Natural killer cell (primary cell): ENCODE results near the gene TBX18. TPM values are rescaled to one million over a fixed set of nuclear protein-coding genes. Genes with fewer than 3 reads are reported as not detected.

Experiments used
- ATAC-seq, 3 donors: fragments of 150-1000 bp in 2 of 3; fragments of 200-7000 bp in 1 of 3; cut with Tn5 transposase; 1 replicate in 1 of 3; 2 replicates in 2 of 3; pipeline ENCODE4 v1.10.0; 2021; ENCODE audit warnings: mild to moderate bottlenecking in 2 of 3, moderate library complexity in 2 of 3
- DNase-seq, 2 donors: peaks; one replicate each; pipeline versions ENCODE4 v3.0.0 to v3.0.0-alpha.2; 2013 to 2021; ENCODE audit warnings: mixed read lengths in 1 of 2
- H3K27ac ChIP-seq: one replicate; pipeline ENCODE4 v1.5.1; 2013; ENCODE audit warnings: mild to moderate bottlenecking, low read length
- H3K27me3 ChIP-seq: one replicate; pipeline ENCODE4 v1.6.1; 2013; ENCODE audit warnings: low read length; ENCODE audit not compliant: control insufficient read depth, insufficient read depth
- H3K36me3 ChIP-seq: one replicate; pipeline ENCODE4 v1.6.1; 2013; ENCODE audit warnings: low read length; ENCODE audit not compliant: control insufficient read depth, insufficient read depth
- H3K4me1 ChIP-seq: one replicate; pipeline ENCODE4 v1.6.1; 2013; ENCODE audit warnings: low read length; ENCODE audit not compliant: control insufficient read depth, insufficient read depth
- H3K4me3 ChIP-seq: one replicate; pipeline ENCODE4 v1.5.1; 2013; ENCODE audit warnings: low read length
- H3K9me3 ChIP-seq: one replicate; pipeline ENCODE4 v1.6.1; 2013; ENCODE audit warnings: low read length; ENCODE audit not compliant: control insufficient read depth, insufficient read depth
- H3K27ac Mint-ChIP-seq, 2 donors: one replicate each; pipeline ENCODE4 v1.8.0; 2022; ENCODE audit warnings: mild to moderate bottlenecking in 2 of 2, mixed read lengths in 2 of 2, moderate library complexity in 1 of 2
- H3K27me3 Mint-ChIP-seq, 2 donors: one replicate each; pipeline ENCODE4 v1.8.0; 2022; ENCODE audit warnings: low read depth in 2 of 2, mixed read lengths in 2 of 2
- H3K36me3 Mint-ChIP-seq: one replicate; pipeline ENCODE4 v1.8.0; 2022; ENCODE audit warnings: mixed read lengths
- H3K4me1 Mint-ChIP-seq, 2 donors: one replicate each; pipeline ENCODE4 v1.8.0; 2022; ENCODE audit warnings: mixed read lengths in 2 of 2
- H3K4me3 Mint-ChIP-seq: one replicate; pipeline ENCODE4 v1.8.0; 2022; ENCODE audit warnings: mild to moderate bottlenecking, moderate library complexity, mixed read lengths
- H3K9me3 Mint-ChIP-seq, 2 donors: one replicate each; pipeline ENCODE4 v1.8.0; 2022; ENCODE audit warnings: mixed read lengths in 2 of 2
- CTCF ChIP-seq: fragments of 200-600 bp; IDR thresholded peaks from one replicate; pipeline ENCODE4 v1.8.0; 2022; ENCODE audit warnings: antibody characterized with exemption
- WGBS: methylation state at CpG from one replicate; pipeline ENCODE4 v1.1.7; 2013; ENCODE audit warnings: missing lambda C conversion rate; ENCODE audit not compliant: insufficient coverage; 5-methylcytosine and 5-hydroxymethylcytosine counted together
- intact Hi-C: fragments of 100-400 bp; cut with micrococcal nuclease; formaldehyde crosslinking; loops from one replicate; pipeline ENCODE4 v1.14.2; 2022
- total RNA-seq, 4 donors: library from RNA; stranded (reverse); fragments of 120-200 nt in 1 of 4; gene quantifications; one replicate each; pipeline versions ENCODE4 v1.2.3 to v1.2.4, GENCODE V29; 2013 to 2022

The TBX18 gene
- total RNA-seq, 3 donors from 2014 or later (not counting 1 experiment from before 2014, with no cell fraction given) = not detected

GRCh38 chr6:84639396-84639795, 125.0 kb downstream of the TBX18 start:
- Mint-ChIP-seq H3K36me3 (no peaks in the 10 kb centered on the region), H3K27me3 (no peaks in the 10 kb centered on the region), H3K9me3 (peaks cover 12 to 13% of the 10 kb centered on the region in 2 donors), H3K27ac (no peak overlapping the region), H3K4me3 (no peak overlapping the region), H3K4me1 (no peaks in the 10 kb centered on the region)
- TF ChIP-seq CTCF = no peak
- Histone ChIP-seq H3K4me3 (no peak overlapping the region), H3K27me3 (no peaks in the 10 kb centered on the region), H3K36me3 (no peaks in the 10 kb centered on the region), H3K4me1 (no peaks in the 10 kb centered on the region), H3K27ac (no peak overlapping the region), H3K9me3 (no peaks in the 10 kb centered on the region)
- intact Hi-C loops = no loop called here
- 71% methylated on average over 3 of the region's 3 CpGs for WGBS
- ATAC-seq (no peak), DNase-seq (no peak)

DNA sequence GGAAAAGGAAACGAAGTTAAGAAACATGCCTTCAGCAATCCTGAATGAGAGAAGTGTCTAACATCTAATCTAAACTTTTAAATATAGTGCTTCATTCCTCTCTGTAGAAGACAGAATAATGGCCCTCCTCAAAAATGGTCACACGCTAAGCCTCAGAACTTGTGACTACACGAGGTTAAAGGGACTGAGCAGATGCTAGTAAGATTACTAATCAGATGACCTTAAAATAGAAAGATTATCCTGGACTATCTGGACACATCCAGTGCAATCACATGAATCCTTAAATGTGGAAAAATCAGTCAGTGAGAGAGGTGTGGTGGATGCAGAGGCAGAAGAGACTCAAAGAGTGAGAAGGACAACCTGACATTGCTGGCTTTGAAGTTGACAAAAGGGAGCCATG, 126.1 kb downstream of the TBX18 start:
- H3K36me3 ChIP-seq = no peaks in the 10 kb centered on the region
- Mint-ChIP-seq H3K27ac (no peak overlapping the region), H3K9me3 (peaks cover 12 to 14% of the 10 kb centered on the region in 2 donors), H3K36me3 (no peaks in the 10 kb centered on the region), H3K4me3 (no peak overlapping the region), H3K4me1 (no peaks in the 10 kb centered on the region), H3K27me3 (no peaks in the 10 kb centered on the region)
- H3K9me3 ChIP-seq = no peaks in the 10 kb centered on the region
- H3K27me3 ChIP-seq = no peaks in the 10 kb centered on the region
- no peaks in the 10 kb centered on the region for H3K4me1 ChIP-seq
- no peak overlapping the region for H3K4me3 ChIP-seq
- ATAC-seq = no peak
- no peak overlapping the region for H3K27ac ChIP-seq
- no peak for TF ChIP-seq CTCF
- DNase-seq = no peak
- 70% methylated on average over 2 of the region's 3 CpGs for whole genome bisulfite sequencing
- intact Hi-C loops = no loop called here
